Measurements from ENCODE around the gene MGAT5.

The MGAT5 gene

DNA sequence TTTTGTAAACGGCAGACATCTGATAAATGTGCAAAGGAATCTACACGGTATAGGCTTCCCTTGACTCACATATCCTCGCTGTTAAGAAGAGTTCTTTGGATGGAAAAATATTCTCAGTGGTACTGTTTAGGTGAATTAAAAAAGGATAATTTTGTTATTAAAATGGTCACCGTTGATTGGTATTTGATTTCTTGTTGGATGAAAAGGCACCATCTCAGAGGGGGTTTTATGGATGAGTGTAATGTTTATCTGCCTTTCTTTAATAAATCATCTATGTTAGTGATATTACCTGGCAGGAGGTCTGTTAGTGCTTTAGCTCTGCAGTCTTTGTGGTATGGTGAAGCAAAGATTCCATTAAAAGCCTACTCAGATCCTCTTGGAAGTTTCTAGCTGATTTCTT, 92.3 kb downstream of the MGAT5 start:
- Histone ChIP-seq H3K27ac (ENCODE audit: low read depth, low read length, poor library complexity, severe bottlenecking) (no peak overlapping the region), H3K9me3 (ENCODE audit: low read length) (no peaks in the 10 kb centered on the region), H3K79me2 (ENCODE audit: insufficient read depth, low read length) (no peaks in the 10 kb centered on the region), H3K36me3 (ENCODE audit: insufficient read depth, low read length) (peaks cover 92% of the 10 kb centered on the region), H3K27me3 (ENCODE audit: insufficient read depth, low read length) (no peaks in the 10 kb centered on the region), H2AFZ (ENCODE audit: low read length) (no peak overlapping the region), H4K20me1 (ENCODE audit: insufficient read depth, low read length) (no peaks in the 10 kb centered on the region), H3K9ac (ENCODE audit: low read length) (no peak overlapping the region), H3K4me3 (ENCODE audit: low read depth, low read length, poor library complexity, severe bottlenecking) (no peak overlapping the region), H3F3A (ENCODE audit: insufficient read depth, low read length) (no peaks in the 10 kb centered on the region), H3K9me2 (ENCODE audit: low read depth, low read length) (no peaks in the 10 kb centered on the region), H3K4me2 (ENCODE audit: low read length) (no peak overlapping the region), H3K4me1 (ENCODE audit: insufficient read depth, low read length, severe bottlenecking) (no peaks in the 10 kb centered on the region)
- TF ChIP-seq, protein P1, sequence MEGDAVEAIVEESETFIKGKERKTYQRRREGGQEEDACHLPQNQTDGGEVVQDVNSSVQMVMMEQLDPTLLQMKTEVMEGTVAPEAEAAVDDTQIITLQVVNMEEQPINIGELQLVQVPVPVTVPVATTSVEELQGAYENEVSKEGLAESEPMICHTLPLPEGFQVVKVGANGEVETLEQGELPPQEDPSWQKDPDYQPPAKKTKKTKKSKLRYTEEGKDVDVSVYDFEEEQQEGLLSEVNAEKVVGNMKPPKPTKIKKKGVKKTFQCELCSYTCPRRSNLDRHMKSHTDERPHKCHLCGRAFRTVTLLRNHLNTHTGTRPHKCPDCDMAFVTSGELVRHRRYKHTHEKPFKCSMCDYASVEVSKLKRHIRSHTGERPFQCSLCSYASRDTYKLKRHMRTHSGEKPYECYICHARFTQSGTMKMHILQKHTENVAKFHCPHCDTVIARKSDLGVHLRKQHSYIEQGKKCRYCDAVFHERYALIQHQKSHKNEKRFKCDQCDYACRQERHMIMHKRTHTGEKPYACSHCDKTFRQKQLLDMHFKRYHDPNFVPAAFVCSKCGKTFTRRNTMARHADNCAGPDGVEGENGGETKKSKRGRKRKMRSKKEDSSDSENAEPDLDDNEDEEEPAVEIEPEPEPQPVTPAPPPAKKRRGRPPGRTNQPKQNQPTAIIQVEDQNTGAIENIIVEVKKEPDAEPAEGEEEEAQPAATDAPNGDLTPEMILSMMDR (IDR thresholded peaks at IDR 0.05; ENCODE audit: low read length): no peak
- TF ChIP-seq EZH2 (IDR thresholded peaks at IDR 0.05; ENCODE audit: borderline replicate concordance, low read length): no peak

DNA sequence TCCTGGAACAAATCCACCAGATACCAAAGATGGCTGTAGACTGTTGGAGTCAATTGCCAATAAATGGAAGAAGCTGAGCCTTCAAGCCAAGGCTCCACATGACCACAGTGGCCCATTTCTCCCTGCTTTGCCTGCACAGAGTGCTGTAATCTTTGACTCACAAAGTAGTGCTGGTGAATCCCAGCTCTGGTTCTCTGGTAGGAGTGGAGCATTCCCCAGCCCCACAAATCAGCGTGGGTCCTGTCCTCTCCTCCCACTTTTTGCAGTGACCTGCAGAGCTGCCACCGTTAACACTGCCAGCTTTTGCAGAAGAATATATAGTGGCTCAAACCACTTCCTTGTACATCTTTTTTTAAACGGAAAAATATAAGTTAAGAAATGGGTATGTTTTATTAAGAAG, 93.9 kb downstream of the MGAT5 start:
- peaks cover 92% of the 10 kb centered on the region for H3K36me3 ChIP-seq (ENCODE audit: insufficient read depth, low read length)
- no peak overlapping the region for H3K4me3 ChIP-seq (ENCODE audit: low read depth, low read length, poor library complexity, severe bottlenecking)
- H3K27me3 ChIP-seq (ENCODE audit: insufficient read depth, low read length): no peaks in the 10 kb centered on the region
- no peaks in the 10 kb centered on the region for H3K9me3 ChIP-seq (ENCODE audit: low read length)
- no peaks in the 10 kb centered on the region for H3K9me2 ChIP-seq (ENCODE audit: low read depth, low read length)
- no peak overlapping the region for H3K27ac ChIP-seq (ENCODE audit: low read depth, low read length, poor library complexity, severe bottlenecking)
- no peak overlapping the region for H3K4me2 ChIP-seq (ENCODE audit: low read length)
- no peak overlapping the region for H2AFZ ChIP-seq (ENCODE audit: low read length)
- TF ChIP-seq, protein P1 (IDR thresholded peaks at IDR 0.05; ENCODE audit: low read length): no peak
- no peak for TF ChIP-seq EZH2 (IDR thresholded peaks at IDR 0.05; ENCODE audit: borderline replicate concordance, low read length)
- no peak overlapping the region for H3K9ac ChIP-seq (ENCODE audit: low read length)
- no peaks in the 10 kb centered on the region for H3F3A ChIP-seq (ENCODE audit: insufficient read depth, low read length)
- H3K79me2 ChIP-seq (ENCODE audit: insufficient read depth, low read length): no peaks in the 10 kb centered on the region
- no peaks in the 10 kb centered on the region for H4K20me1 ChIP-seq (ENCODE audit: insufficient read depth, low read length)
- H3K4me1 ChIP-seq (ENCODE audit: insufficient read depth, low read length, severe bottlenecking): no peaks in the 10 kb centered on the region

DNA sequence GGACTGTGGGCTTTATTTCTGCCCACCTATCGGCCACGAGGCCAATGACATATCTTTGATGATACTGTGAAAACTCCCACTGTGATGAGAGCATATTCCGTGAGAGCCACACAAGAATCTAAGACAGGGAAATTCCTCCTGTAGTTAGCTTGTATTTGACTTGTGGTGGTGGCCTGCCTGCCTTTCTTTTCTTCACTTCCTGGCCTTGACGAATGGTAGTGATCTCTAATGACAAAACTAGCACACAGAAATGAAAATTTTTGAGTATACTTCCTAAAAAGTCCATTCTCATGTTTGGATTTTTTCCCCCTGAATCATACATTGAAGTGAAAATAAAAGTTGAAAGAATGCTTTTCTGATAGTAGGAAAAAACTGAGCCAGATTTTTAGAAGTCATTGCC, 94.4 kb downstream of the MGAT5 start:
- Histone ChIP-seq H3K36me3 (ENCODE audit: insufficient read depth, low read length) (peaks cover 92% of the 10 kb centered on the region), H4K20me1 (ENCODE audit: insufficient read depth, low read length) (no peaks in the 10 kb centered on the region), H3K4me1 (ENCODE audit: insufficient read depth, low read length, severe bottlenecking) (no peaks in the 10 kb centered on the region), H3F3A (ENCODE audit: insufficient read depth, low read length) (no peaks in the 10 kb centered on the region), H3K9ac (ENCODE audit: low read length) (no peak overlapping the region), H3K79me2 (ENCODE audit: insufficient read depth, low read length) (no peaks in the 10 kb centered on the region), H2AFZ (ENCODE audit: low read length) (no peak overlapping the region), H3K9me3 (ENCODE audit: low read length) (no peaks in the 10 kb centered on the region), H3K4me2 (ENCODE audit: low read length) (no peak overlapping the region), H3K27ac (ENCODE audit: low read depth, low read length, poor library complexity, severe bottlenecking) (no peak overlapping the region), H3K27me3 (ENCODE audit: insufficient read depth, low read length) (no peaks in the 10 kb centered on the region), H3K9me2 (ENCODE audit: low read depth, low read length) (no peaks in the 10 kb centered on the region), H3K4me3 (ENCODE audit: low read depth, low read length, poor library complexity, severe bottlenecking) (no peak overlapping the region)
- TF ChIP-seq EZH2 (IDR thresholded peaks at IDR 0.05; ENCODE audit: borderline replicate concordance, low read length): no peak
- TF ChIP-seq, protein P1 (IDR thresholded peaks at IDR 0.05; ENCODE audit: low read length): no peak
